ENCODE results near the gene CGB1. TPM values are rescaled to one million over a fixed set of nuclear protein-coding genes. Genes with fewer than 3 reads are reported as not detected.

Gene CGB1
- polyA plus RNA-seq, 1 of the 3 experiments (the other 2 are of a cell fraction), result not detected

- Histone ChIP-seq H3K27me3 (ENCODE audit: insufficient read depth) (no peaks in the 10 kb centered on the region), H3K4me2 (peak overlapping the region; percentile 79), H4K20me1 (ENCODE audit: insufficient read depth) (no peaks in the 10 kb centered on the region), H3F3A (replicated peaks; ENCODE audit: insufficient read depth) (peaks cover 24% of the 10 kb centered on the region), H3K36me3 (replicated peaks in 1 of 2; ENCODE audit: control insufficient read depth in 1 of 2, insufficient read depth in 2 of 2, low read length in 1 of 2) (peaks cover 0 to 21% of the 10 kb centered on the region in 2 experiments), H3K27ac (ENCODE audit: low read depth in 2 of 2, low read length in 1 of 2) (no peak overlapping the region), H3K9ac (peak overlapping the region; percentile 18; the same call in 1 of the 2 replicates), H3K79me2 (ENCODE audit: insufficient read depth) (no peaks in the 10 kb centered on the region), H3K4me3 (ENCODE audit: low read depth in 2 of 2, low read length in 1 of 2) (peak overlapping the region; percentile 46 to 60), H3K4me1 (ENCODE audit: control insufficient read depth in 1 of 2, insufficient read depth in 2 of 2, low read depth in 1 of 2, low read length in 1 of 2) (peaks cover 0 to 35% of the 10 kb centered on the region in 2 experiments; a peak in 1 of 4 replicates), H3K9me3 (no peaks in the 10 kb centered on the region), H2AFZ (ENCODE audit: low read depth) (no peak overlapping the region), H3K9me2 (no peaks in the 10 kb centered on the region)
- WGBS (ENCODE audit: low lambda C conversion rate), result 5% methylated on average over 8 of the region's 62 CpGs
- peak; percentile 89 for DNase-seq
- ChIA-PET CTCF (interaction anchor here (0.6 to 3.3 kb wide), 12 partner anchors 9 to 1663 kb away, joined by 3 to 17 read pairs (median 4); partner anchors contain the start of genes GYS1 and RUVBL2), POLR2A (interaction anchor here (1.5 kb wide), 1 partner anchor 8 kb away, joined by 7 read pairs; no protein-coding TSS in a partner anchor)
- TF ChIP-seq MEF2A (IDR thresholded peaks at IDR 0.05; ENCODE audit: borderline replicate concordance, low read depth), result no peak
- no peak for TF ChIP-seq RFX5 (IDR thresholded peaks at IDR 0.05; ENCODE audit: low read length)
- no peak for TF ChIP-seq JUND (IDR thresholded peaks at IDR 0.05)
- peak; percentile 35; the same call in 1 of the 2 replicates for TF ChIP-seq MXI1 (IDR thresholded peaks at IDR 0.05; ENCODE audit: low read depth, low read length)
- TF ChIP-seq RAD21 (IDR thresholded peaks at IDR 0.05; ENCODE audit: low read length), result no peak
- no peak for TF ChIP-seq GABPA (IDR thresholded peaks at IDR 0.05; ENCODE audit: low read depth)
- TF ChIP-seq YY1 (IDR thresholded peaks at IDR 0.05; ENCODE audit: low read depth), result no peak
- TF ChIP-seq CTCF (IDR thresholded peaks at IDR 0.05), result peak; percentile 57
- TF ChIP-seq MAX (IDR thresholded peaks at IDR 0.05; ENCODE audit: low read depth), result peak; percentile 34
- TF ChIP-seq EP300 (IDR thresholded peaks at IDR 0.05; ENCODE audit: borderline replicate concordance in 1 of 2, low read depth in 1 of 2, low read length in 1 of 2), result no peak
- no peak for TF ChIP-seq FOXJ3 (CRISPR knock-in tag; IDR thresholded peaks at IDR 0.05)
- TF ChIP-seq POLR2AphosphoS5 (IDR thresholded peaks at IDR 0.05; ENCODE audit: low read depth, low read length), result 0 out of 2 replicates have a peak, but pooled peaks have one; percentile 16
- TF ChIP-seq RCOR1 (IDR thresholded peaks at IDR 0.05; ENCODE audit: low read length), result no peak
- TF ChIP-seq FOXM1 (IDR thresholded peaks at IDR 0.05; ENCODE audit: low read depth), result no peak
- no peak for TF ChIP-seq SMC3 (IDR thresholded peaks at IDR 0.05; ENCODE audit: low read depth, low read length)
- no peak for TF ChIP-seq REST (IDR thresholded peaks at IDR 0.05; ENCODE audit: low read depth, low read length)
- no peak for TF ChIP-seq CHD2 (IDR thresholded peaks at IDR 0.05; ENCODE audit: low read length, partially characterized antibody)
- no peak; the same call in 1 of the 2 replicates for TF ChIP-seq PBX3 (IDR thresholded peaks at IDR 0.05)
- no peak for TF ChIP-seq TCF12 (IDR thresholded peaks at IDR 0.05)
- no peak for TF ChIP-seq EZH2phosphoT487 (IDR thresholded peaks at IDR 0.05; ENCODE audit: borderline replicate concordance, low read depth)
- TF ChIP-seq TEAD4 (IDR thresholded peaks at IDR 0.05; ENCODE audit: borderline replicate concordance, insufficient read depth), result no peak
- no peak for TF ChIP-seq FOSL2 (IDR thresholded peaks at IDR 0.05; ENCODE audit: borderline replicate concordance, low read depth)
- TF ChIP-seq TAF1 (IDR thresholded peaks at IDR 0.05; ENCODE audit: borderline replicate concordance, low read depth, low read length), result no peak
- no peak for TF ChIP-seq NFIC (IDR thresholded peaks at IDR 0.05; ENCODE audit: borderline replicate concordance)
- TF ChIP-seq USF1 (IDR thresholded peaks at IDR 0.05; ENCODE audit: borderline replicate concordance, low read depth), result no peak
- TF ChIP-seq GATA2 (CRISPR knock-in tag; IDR thresholded peaks at IDR 0.05), result no peak
- TF ChIP-seq SIN3A (IDR thresholded peaks at IDR 0.05; ENCODE audit: borderline replicate concordance, low read depth, low read length), result peak; percentile 29; the same call in 1 of the 2 replicates
Measured at GRCh38 chr19:49017666-49018351, 18.9 kb downstream of the CGB1 start.

All from SK-N-SH (cell line).